ENCODE results near the gene CPED1. TPM values are rescaled to one million over a fixed set of nuclear protein-coding genes. Genes with fewer than 3 reads are reported as not detected.

CPED1 gene
- total and polyA plus RNA-seq, 3 experiments from 2014 or later = 0.09 to 0.27 TPM; not detected in 1

DNA sequence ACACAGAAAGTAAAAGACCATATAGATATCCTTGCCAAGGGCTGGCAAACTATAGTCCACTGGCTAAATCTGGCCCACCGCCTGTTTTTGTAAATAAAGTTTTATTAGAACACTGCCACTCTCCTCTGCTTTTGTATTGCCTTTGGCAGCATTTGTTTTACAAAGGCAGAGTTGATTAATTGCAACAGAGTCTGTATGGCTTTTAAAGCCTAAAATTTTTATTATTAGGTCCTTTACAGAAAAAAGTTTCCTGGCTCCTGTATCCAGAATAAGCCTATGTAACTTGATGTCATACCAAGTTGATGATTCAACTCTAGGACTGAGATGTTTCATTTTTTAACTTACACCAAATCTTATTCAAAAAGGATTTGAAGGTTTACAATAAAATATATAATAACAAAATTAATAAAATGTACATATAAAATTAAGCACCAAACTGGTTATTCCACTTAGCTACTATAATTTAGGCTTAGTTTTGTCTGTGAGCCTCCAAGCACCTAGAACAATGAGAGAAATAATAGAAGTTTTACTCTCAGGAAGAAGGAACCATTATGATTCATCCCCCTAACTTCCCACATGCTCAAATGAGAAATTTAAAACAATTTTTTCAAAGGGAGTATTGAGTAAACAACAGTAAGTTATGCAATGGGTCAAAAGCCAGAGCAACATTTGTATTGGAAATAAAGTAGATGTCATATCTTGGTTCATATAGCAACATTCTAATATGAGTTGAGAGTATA is 31.9 kb downstream of the CPED1 start:
- DNase-seq = no peak
- no peaks in the 10 kb centered on the region for H3K36me3 ChIP-seq (ENCODE audit: insufficient read depth, low read length)
- Mint-ChIP-seq H3K36me3 (no peaks in the 10 kb centered on the region), H3K4me1 (no peaks in the 10 kb centered on the region), H3K27me3 (peaks cover 3 to 19% of the 10 kb centered on the region in 2 donors), H3K4me3 (no peak overlapping the region), H3K9me3 (no peaks in the 10 kb centered on the region), H3K27ac (no peak overlapping the region)
- CTCF ChIA-PET = no interaction called here
- no peaks in the 10 kb centered on the region for H3K4me1 ChIP-seq (ENCODE audit: insufficient read depth, low read length)
- no peaks in the 10 kb centered on the region for H3K9me3 ChIP-seq (ENCODE audit: low read length)
- POLR2A ChIA-PET = no interaction called here
- no peak overlapping the region for H3K4me3 ChIP-seq (ENCODE audit: low read length)
- no peak overlapping the region for H3K27ac ChIP-seq (ENCODE audit: low read depth, low read length)
- no peaks in the 10 kb centered on the region for H3K27me3 ChIP-seq (ENCODE audit: insufficient read depth, low read length, poor library complexity, severe bottlenecking)

- no peak for DNase-seq
- Histone ChIP-seq H3K9me3 (ENCODE audit: low read length) (no peaks in the 10 kb centered on the region), H3K36me3 (ENCODE audit: insufficient read depth, low read length) (no peaks in the 10 kb centered on the region), H3K4me1 (ENCODE audit: insufficient read depth, low read length) (no peaks in the 10 kb centered on the region), H3K27me3 (ENCODE audit: insufficient read depth, low read length, poor library complexity, severe bottlenecking) (no peaks in the 10 kb centered on the region), H3K27ac (ENCODE audit: low read depth, low read length) (no peak overlapping the region), H3K4me3 (ENCODE audit: low read length) (no peak overlapping the region)
- ChIA-PET CTCF (no interaction called here), POLR2A (no interaction called here)
- Mint-ChIP-seq H3K4me3 (no peak overlapping the region), H3K27ac (no peak overlapping the region), H3K4me1 (peaks cover 0 to 6% (median 0%) of the 10 kb centered on the region in 3 donors), H3K27me3 (peaks cover 4 to 28% of the 10 kb centered on the region in 2 donors), H3K36me3 (no peaks in the 10 kb centered on the region), H3K9me3 (no peaks in the 10 kb centered on the region)
Observed at GRCh38 chr7:121020989-121021969, 32.8 kb downstream of the CPED1 start.

GRCh38 chr7:121023194-121023593 is 34.7 kb downstream of the CPED1 start:
- POLR2A ChIA-PET = no interaction called here
- peaks cover 8 to 22% of the 10 kb centered on the region in 2 donors for H3K27me3 Mint-ChIP-seq
- H3K36me3 Mint-ChIP-seq = no peaks in the 10 kb centered on the region
- H3K9me3 ChIP-seq (ENCODE audit: low read length) = no peaks in the 10 kb centered on the region
- no peak overlapping the region for H3K4me3 ChIP-seq (ENCODE audit: low read length)
- H3K36me3 ChIP-seq (ENCODE audit: insufficient read depth, low read length) = no peaks in the 10 kb centered on the region
- H3K9me3 Mint-ChIP-seq = no peaks in the 10 kb centered on the region
- CTCF ChIA-PET = no interaction called here
- no peak for DNase-seq
- no peak overlapping the region for H3K4me3 Mint-ChIP-seq
- H3K27ac ChIP-seq (ENCODE audit: low read depth, low read length) = no peak overlapping the region
- H3K27ac Mint-ChIP-seq = no peak overlapping the region
- H3K4me1 ChIP-seq (ENCODE audit: insufficient read depth, low read length) = no peaks in the 10 kb centered on the region
- H3K27me3 ChIP-seq (ENCODE audit: insufficient read depth, low read length, poor library complexity, severe bottlenecking) = no peaks in the 10 kb centered on the region
- peaks cover 0 to 8% (median 0%) of the 10 kb centered on the region in 3 donors for H3K4me1 Mint-ChIP-seq

DNA sequence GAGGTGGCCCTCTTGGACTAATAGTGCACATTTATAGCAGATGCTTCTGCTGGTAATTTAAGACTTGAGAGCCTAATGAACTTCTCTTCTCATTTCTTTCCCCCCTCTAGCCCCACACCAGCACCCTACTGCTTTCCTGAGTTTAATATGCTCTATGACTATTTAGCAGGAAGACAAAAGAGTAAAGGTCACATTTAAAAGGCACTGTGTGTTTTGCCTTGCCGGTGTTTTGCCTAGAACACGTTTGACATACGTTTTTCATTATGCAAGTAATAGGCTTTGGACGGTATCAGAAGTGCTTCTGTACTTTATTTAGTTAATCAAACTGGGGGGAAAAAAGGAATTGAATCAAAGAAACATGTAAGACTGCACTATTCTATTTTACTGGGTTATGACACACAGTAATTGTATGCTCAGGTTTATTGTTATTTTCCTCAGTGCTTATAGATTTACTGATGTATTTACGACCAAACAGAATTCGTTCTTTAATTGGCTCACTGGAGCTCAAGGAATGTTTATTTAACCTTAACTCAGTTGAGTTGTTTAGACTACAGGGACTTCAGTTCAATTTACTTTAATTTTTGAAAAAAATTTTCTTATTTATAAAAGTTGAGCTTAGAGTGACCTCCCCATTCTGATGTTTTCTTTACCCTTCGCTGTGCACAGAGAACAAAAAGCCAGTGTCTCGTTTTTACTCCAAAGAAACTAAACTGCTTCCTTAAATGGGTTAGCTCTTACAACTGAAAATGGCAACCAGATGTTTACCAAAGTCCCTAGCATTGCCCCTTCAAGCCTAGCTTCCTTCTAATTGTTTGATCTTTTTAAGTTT is 35.4 kb downstream of the CPED1 start:
- Histone ChIP-seq H3K27ac (ENCODE audit: low read depth, low read length) (no peak overlapping the region), H3K4me3 (ENCODE audit: low read length) (no peak overlapping the region), H3K9me3 (ENCODE audit: low read length) (no peaks in the 10 kb centered on the region), H3K36me3 (ENCODE audit: insufficient read depth, low read length) (no peaks in the 10 kb centered on the region), H3K4me1 (ENCODE audit: insufficient read depth, low read length) (no peaks in the 10 kb centered on the region), H3K27me3 (ENCODE audit: insufficient read depth, low read length, poor library complexity, severe bottlenecking) (no peaks in the 10 kb centered on the region)
- H3K4me3 Mint-ChIP-seq = no peak overlapping the region
- ChIA-PET POLR2A (no interaction called here), CTCF (no interaction called here)
- H3K27ac Mint-ChIP-seq = no peak overlapping the region
- DNase-seq = no peak
- peaks cover 8 to 25% of the 10 kb centered on the region in 2 donors for H3K27me3 Mint-ChIP-seq
- H3K4me1 Mint-ChIP-seq = peaks cover 0 to 8% (median 0%) of the 10 kb centered on the region in 3 donors
- no peaks in the 10 kb centered on the region for H3K9me3 Mint-ChIP-seq
- H3K36me3 Mint-ChIP-seq = no peaks in the 10 kb centered on the region

DNA sequence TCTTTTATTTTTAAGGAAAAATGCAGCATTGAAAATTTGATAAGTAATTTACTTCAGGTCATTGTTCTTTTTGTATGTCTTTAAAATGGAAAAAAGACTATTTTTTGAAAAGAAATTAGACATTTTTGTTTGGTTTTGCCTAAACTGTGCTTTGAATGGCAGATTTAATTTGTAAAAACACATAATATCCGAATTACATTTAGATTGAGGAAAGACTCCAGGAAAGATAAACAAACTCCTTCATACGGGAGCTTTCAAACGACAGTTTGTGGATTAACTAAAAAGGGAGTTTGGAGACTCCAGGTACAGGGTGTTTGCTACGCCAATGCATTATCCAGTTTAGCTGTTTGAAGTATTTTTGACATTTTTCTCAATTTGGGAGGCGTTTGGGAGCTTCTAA is 36.1 kb downstream of the CPED1 start:
- H3K36me3 Mint-ChIP-seq = no peaks in the 10 kb centered on the region
- no peaks in the 10 kb centered on the region for H3K9me3 ChIP-seq (ENCODE audit: low read length)
- peaks cover 8 to 30% of the 10 kb centered on the region in 2 donors for H3K27me3 Mint-ChIP-seq
- no peaks in the 10 kb centered on the region for H3K36me3 ChIP-seq (ENCODE audit: insufficient read depth, low read length)
- no peak overlapping the region for H3K4me3 Mint-ChIP-seq
- no peak for DNase-seq
- ChIA-PET POLR2A (no interaction called here), CTCF (no interaction called here)
- no peaks in the 10 kb centered on the region for H3K9me3 Mint-ChIP-seq
- no peaks in the 10 kb centered on the region for H3K4me1 ChIP-seq (ENCODE audit: insufficient read depth, low read length)
- no peaks in the 10 kb centered on the region for H3K27me3 ChIP-seq (ENCODE audit: insufficient read depth, low read length, poor library complexity, severe bottlenecking)
- H3K27ac Mint-ChIP-seq = no peak overlapping the region
- H3K27ac ChIP-seq (ENCODE audit: low read depth, low read length) = peak overlapping the region; percentile 41
- no peak overlapping the region for H3K4me3 ChIP-seq (ENCODE audit: low read length)
- H3K4me1 Mint-ChIP-seq = peaks cover 0 to 8% (median 0%) of the 10 kb centered on the region in 3 donors

DNA sequence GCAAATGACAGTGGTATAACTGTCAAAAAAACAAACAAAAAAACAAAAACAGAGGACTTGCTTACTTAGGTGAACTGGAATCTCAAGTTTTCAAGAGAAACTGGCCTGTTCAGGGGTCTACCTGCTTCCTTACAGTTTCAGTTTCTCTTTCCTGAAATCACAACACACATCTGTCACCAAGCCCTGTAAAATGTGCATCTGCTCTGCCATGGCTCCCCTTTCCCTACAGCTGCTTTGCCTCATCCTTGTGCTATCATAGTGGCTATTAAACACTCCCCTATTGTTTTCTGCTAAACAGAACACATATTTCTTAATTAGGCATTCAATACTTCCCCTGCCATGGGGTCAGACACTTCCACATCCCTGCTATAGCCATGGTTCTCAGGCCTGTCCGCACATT is 37.6 kb downstream of the CPED1 start:
- no peak overlapping the region for H3K4me3 ChIP-seq (ENCODE audit: low read length)
- no peaks in the 10 kb centered on the region for H3K4me1 ChIP-seq (ENCODE audit: insufficient read depth, low read length)
- Mint-ChIP-seq H3K9me3 (no peaks in the 10 kb centered on the region), H3K27me3 (peaks cover 8 to 33% of the 10 kb centered on the region in 2 donors), H3K36me3 (no peaks in the 10 kb centered on the region), H3K4me3 (no peak overlapping the region), H3K4me1 (peaks cover 0 to 8% (median 0%) of the 10 kb centered on the region in 3 donors), H3K27ac (no peak overlapping the region)
- H3K27ac ChIP-seq (ENCODE audit: low read depth, low read length) = no peak overlapping the region
- ChIA-PET POLR2A (no interaction called here), CTCF (no interaction called here)
- no peaks in the 10 kb centered on the region for H3K9me3 ChIP-seq (ENCODE audit: low read length)
- no peaks in the 10 kb centered on the region for H3K36me3 ChIP-seq (ENCODE audit: insufficient read depth, low read length)
- H3K27me3 ChIP-seq (ENCODE audit: insufficient read depth, low read length, poor library complexity, severe bottlenecking) = no peaks in the 10 kb centered on the region
- no peak for DNase-seq

DNA sequence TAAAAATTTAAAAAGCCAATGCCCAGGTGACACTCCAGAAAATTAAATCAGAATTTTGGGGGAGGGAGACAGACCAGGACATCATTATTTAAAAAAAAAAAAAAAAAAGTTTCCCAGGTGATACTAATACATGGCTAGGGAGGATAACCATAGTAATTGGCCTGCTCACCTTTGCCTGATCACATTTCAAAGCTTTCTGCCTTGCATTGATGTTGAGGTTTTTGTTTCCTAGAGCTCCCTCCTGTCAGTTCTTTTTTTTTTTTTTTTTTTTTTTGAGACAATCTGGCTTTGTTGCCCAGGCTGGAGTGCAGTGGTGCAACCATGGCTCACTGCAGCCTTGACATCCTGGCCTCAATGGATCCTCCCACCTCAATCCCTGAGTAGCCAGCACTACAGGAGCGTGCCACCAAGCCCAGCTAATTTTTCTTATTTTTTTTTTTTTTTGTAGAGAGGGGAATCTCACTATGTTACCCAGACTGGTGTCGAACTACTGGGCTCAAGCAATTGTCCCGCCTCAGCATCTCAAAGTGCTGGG is 38.1 kb downstream of the CPED1 start:
- DNase-seq = no peak
- H3K27me3 Mint-ChIP-seq = peaks cover 8 to 33% of the 10 kb centered on the region in 2 donors
- H3K36me3 ChIP-seq (ENCODE audit: insufficient read depth, low read length) = no peaks in the 10 kb centered on the region
- H3K4me1 ChIP-seq (ENCODE audit: insufficient read depth, low read length) = no peaks in the 10 kb centered on the region
- H3K9me3 Mint-ChIP-seq = no peaks in the 10 kb centered on the region
- no peak overlapping the region for H3K4me3 ChIP-seq (ENCODE audit: low read length)
- no peaks in the 10 kb centered on the region for H3K27me3 ChIP-seq (ENCODE audit: insufficient read depth, low read length, poor library complexity, severe bottlenecking)
- H3K4me3 Mint-ChIP-seq = no peak overlapping the region
- peaks cover 0 to 8% (median 0%) of the 10 kb centered on the region in 3 donors for H3K4me1 Mint-ChIP-seq
- H3K27ac ChIP-seq (ENCODE audit: low read depth, low read length) = no peak overlapping the region
- no peaks in the 10 kb centered on the region for H3K36me3 Mint-ChIP-seq
- CTCF ChIA-PET = no interaction called here
- POLR2A ChIA-PET = no interaction called here
- no peaks in the 10 kb centered on the region for H3K9me3 ChIP-seq (ENCODE audit: low read length)
- no peak overlapping the region for H3K27ac Mint-ChIP-seq

Data from CD8-positive, alpha-beta memory T cell (primary cell).